HG03135 (cell line): ENCODE data around the gene ZNF778.
A peak's percentile ranks its signal among the peaks of the same experiment; 100 is the strongest.

Experiments used
- ATAC-seq: cut with Tn5 transposase; IDR thresholded peaks from one replicate; pipeline ENCODE4 v1.9.1; 2021; ENCODE audit warnings: mild to moderate bottlenecking, moderate library complexity; ENCODE audit not compliant: unreplicated experiment

The ZNF778 gene

GRCh38 chr16:89193576-89194293 is 23.8 kb upstream of the ZNF778 start:
- ATAC-seq, result no peak

- ATAC-seq, result no peak
Measured at GRCh38 chr16:89194340-89195311, 22.9 kb upstream of the ZNF778 start.

- no peak for ATAC-seq
Measured at GRCh38 chr16:89195521-89196171, 21.9 kb upstream of the ZNF778 start.

GRCh38 chr16:89197033-89197632 is 20.4 kb upstream of the ZNF778 start:
- ATAC-seq, result no peak

- ATAC-seq, result no peak
Measured at GRCh38 chr16:89197633-89198416, 19.7 kb upstream of the ZNF778 start.

GRCh38 chr16:89198417-89199240 is 18.9 kb upstream of the ZNF778 start:
- no peak for ATAC-seq

- ATAC-seq, result no peak
Measured at GRCh38 chr16:89199241-89200123, 18.0 kb upstream of the ZNF778 start.

GRCh38 chr16:89200124-89200849 is 17.2 kb upstream of the ZNF778 start, which contains the start of gene SLC22A31:
Gene SLC22A31, minus strand, starts transcription at chr16:89200537. Its CDS starts 36 bp downstream, at chr16:89200501.
- no peak for ATAC-seq

GRCh38 chr16:89200850-89201411 is 16.6 kb upstream of the ZNF778 start:
- ATAC-seq, result no peak

GRCh38 chr16:89201439-89202377 is 15.8 kb upstream of the ZNF778 start:
- peak; percentile 52 for ATAC-seq

GRCh38 chr16:89202422-89203215 is 14.9 kb upstream of the ZNF778 start:
- ATAC-seq, result no peak

- no peak for ATAC-seq
Measured at GRCh38 chr16:89207993-89208392, 9.5 kb upstream of the ZNF778 start.

GRCh38 chr16:89209522-89210044 is 7.9 kb upstream of the ZNF778 start:
- no peak for ATAC-seq

GRCh38 chr16:89210165-89210903 is 7.2 kb upstream of the ZNF778 start:
- no peak for ATAC-seq
